Neural progenitor cell (in vitro differentiated cells): Measurements from ENCODE around the gene ZNF500.

Experiments used
- CTCF ChIP-seq: fragments of 200-600 bp; sonication (generic); IDR thresholded peaks from 2 replicates; pipeline ENCODE4 v1.5.1; 2017; ENCODE audit warnings: antibody characterized with exemption, mild to moderate bottlenecking
- EZH2 ChIP-seq: fragments of 200-600 bp; sonication (generic); IDR thresholded peaks from 2 replicates; pipeline ENCODE4 v1.6.1; 2017; ENCODE audit warnings: antibody characterized with exemption, mild to moderate bottlenecking, moderate library complexity
- EZH2phosphoT487 ChIP-seq: fragments of 200-600 bp; sonication (generic); IDR thresholded peaks from 2 replicates; pipeline ENCODE4 v1.6.1; 2017; ENCODE audit warnings: antibody characterized with exemption

GRCh38 chr16:4760221-4760910 is 6.6 kb downstream of the ZNF500 start:
- TF ChIP-seq CTCF: no peak
- TF ChIP-seq EZH2: no peak
- TF ChIP-seq EZH2phosphoT487: no peak
